ENCODE results near the gene CYP26C1. TPM values are rescaled to one million over a fixed set of nuclear protein-coding genes. Genes with fewer than 3 reads are reported as not detected.

Gene CYP26C1
- total RNA-seq, 1 donor from 2014 or later = not detected

GRCh38 chr10:93071177-93071472 lies 10.5 kb downstream of the CYP26C1 start:
- Histone ChIP-seq H3K36me3 (ENCODE audit: control insufficient read depth in 3 of 3, insufficient read depth in 3 of 3, low read length in 3 of 3) (no peaks in the 10 kb centered on the region), H3K9me3 (ENCODE audit: control insufficient read depth in 3 of 3, low read length in 3 of 3) (no peaks in the 10 kb centered on the region), H3K27ac (ENCODE audit: low read depth, low read length) (no peak overlapping the region), H3K4me1 (ENCODE audit: control insufficient read depth in 3 of 3, insufficient read depth in 3 of 3, low read length in 3 of 3) (peaks cover 28 to 43% (median 33%) of the 10 kb centered on the region in 3 donors), H3K27me3 (ENCODE audit: control insufficient read depth in 3 of 3, insufficient read depth in 3 of 3, low read length in 3 of 3) (peaks cover 86 to 93% (median 88%) of the 10 kb centered on the region in 3 donors), H3K4me3 (ENCODE audit: low read length in 3 of 3) (no peak overlapping the region), H3K9ac (ENCODE audit: low read depth in 1 of 3, low read length in 3 of 3) (no peak overlapping the region)

GRCh38 chr10:93071674-93072224 lies 11.2 kb downstream of the CYP26C1 start:
- Histone ChIP-seq H3K9me3 (ENCODE audit: control insufficient read depth in 3 of 3, low read length in 3 of 3) (no peaks in the 10 kb centered on the region), H3K27me3 (ENCODE audit: control insufficient read depth in 3 of 3, insufficient read depth in 3 of 3, low read length in 3 of 3) (peaks cover 84 to 93% (median 88%) of the 10 kb centered on the region in 3 donors), H3K36me3 (ENCODE audit: control insufficient read depth in 3 of 3, insufficient read depth in 3 of 3, low read length in 3 of 3) (no peaks in the 10 kb centered on the region), H3K4me3 (ENCODE audit: low read length in 3 of 3) (peak overlapping the region; percentile 57 to 62 (median 58)), H3K4me1 (ENCODE audit: control insufficient read depth in 3 of 3, insufficient read depth in 3 of 3, low read length in 3 of 3) (peaks cover 28 to 43% (median 33%) of the 10 kb centered on the region in 3 donors), H3K9ac (ENCODE audit: low read depth in 1 of 3, low read length in 3 of 3) (peak overlapping the region in 2 of 3 donors; percentile 48 to 54), H3K27ac (ENCODE audit: low read depth, low read length) (no peak overlapping the region)

GRCh38 chr10:93072225-93072712 lies 11.7 kb downstream of the CYP26C1 start:
- H3K9me3 ChIP-seq (ENCODE audit: control insufficient read depth in 3 of 3, low read length in 3 of 3) = no peaks in the 10 kb centered on the region
- H3K36me3 ChIP-seq (ENCODE audit: control insufficient read depth in 3 of 3, insufficient read depth in 3 of 3, low read length in 3 of 3) = no peaks in the 10 kb centered on the region
- peaks cover 28 to 43% (median 33%) of the 10 kb centered on the region in 3 donors for H3K4me1 ChIP-seq (ENCODE audit: control insufficient read depth in 3 of 3, insufficient read depth in 3 of 3, low read length in 3 of 3)
- no peak overlapping the region for H3K27ac ChIP-seq (ENCODE audit: low read depth, low read length)
- H3K9ac ChIP-seq (ENCODE audit: low read depth in 1 of 3, low read length in 3 of 3) = peak overlapping the region in 2 of 3 donors; percentile 48 to 54
- H3K27me3 ChIP-seq (ENCODE audit: control insufficient read depth in 3 of 3, insufficient read depth in 3 of 3, low read length in 3 of 3) = peaks cover 79 to 92% (median 86%) of the 10 kb centered on the region in 3 donors
- H3K4me3 ChIP-seq (ENCODE audit: low read length in 3 of 3) = peak overlapping the region; percentile 57 to 62 (median 58)

- Histone ChIP-seq H3K27me3 (ENCODE audit: control insufficient read depth in 3 of 3, insufficient read depth in 3 of 3, low read length in 3 of 3) (peaks cover 74 to 89% (median 83%) of the 10 kb centered on the region in 3 donors), H3K36me3 (ENCODE audit: control insufficient read depth in 3 of 3, insufficient read depth in 3 of 3, low read length in 3 of 3) (no peaks in the 10 kb centered on the region), H3K9ac (ENCODE audit: low read depth in 1 of 3, low read length in 3 of 3) (peak overlapping the region in 1 of 3 donors; percentile 54), H3K9me3 (ENCODE audit: control insufficient read depth in 3 of 3, low read length in 3 of 3) (no peaks in the 10 kb centered on the region), H3K27ac (ENCODE audit: low read depth, low read length) (no peak overlapping the region), H3K4me1 (ENCODE audit: control insufficient read depth in 3 of 3, insufficient read depth in 3 of 3, low read length in 3 of 3) (peaks cover 28 to 43% (median 33%) of the 10 kb centered on the region in 3 donors), H3K4me3 (ENCODE audit: low read length in 3 of 3) (peak overlapping the region; percentile 57 to 62 (median 58))
Measured at GRCh38 chr10:93072713-93073538, 12.3 kb downstream of the CYP26C1 start.

- no peaks in the 10 kb centered on the region for H3K36me3 ChIP-seq (ENCODE audit: control insufficient read depth in 3 of 3, insufficient read depth in 3 of 3, low read length in 3 of 3)
- H3K27me3 ChIP-seq (ENCODE audit: control insufficient read depth in 3 of 3, insufficient read depth in 3 of 3, low read length in 3 of 3) = peaks cover 67 to 85% (median 79%) of the 10 kb centered on the region in 3 donors
Measured at GRCh38 chr10:93073539-93074146, 13.0 kb downstream of the CYP26C1 start, which contains the start of gene CYP26A1. Gene CYP26A1, plus strand, starts transcription at chr10:93073893. Its CDS starts 42 bp downstream, at chr10:93073935.

GRCh38 chr10:93074147-93074596 lies 13.6 kb downstream of the CYP26C1 start:
- H3K36me3 ChIP-seq (ENCODE audit: control insufficient read depth in 3 of 3, insufficient read depth in 3 of 3, low read length in 3 of 3) = no peaks in the 10 kb centered on the region
- H3K27ac ChIP-seq (ENCODE audit: low read depth, low read length) = no peak overlapping the region
- no peak overlapping the region for H3K9ac ChIP-seq (ENCODE audit: low read depth in 1 of 3, low read length in 3 of 3)
- peak overlapping the region; percentile 30 to 49 (median 31) for H3K4me3 ChIP-seq (ENCODE audit: low read length in 3 of 3)
- H3K4me1 ChIP-seq (ENCODE audit: control insufficient read depth in 3 of 3, insufficient read depth in 3 of 3, low read length in 3 of 3) = peaks cover 27 to 33% (median 28%) of the 10 kb centered on the region in 3 donors
- peaks cover 62 to 80% (median 75%) of the 10 kb centered on the region in 3 donors for H3K27me3 ChIP-seq (ENCODE audit: control insufficient read depth in 3 of 3, insufficient read depth in 3 of 3, low read length in 3 of 3)
- no peaks in the 10 kb centered on the region for H3K9me3 ChIP-seq (ENCODE audit: control insufficient read depth in 3 of 3, low read length in 3 of 3)

More at GRCh38 chr10:93073539-93074146, 13.0 kb downstream of the CYP26C1 start, which contains the start of gene CYP26A1:
- Histone ChIP-seq H3K4me1 (ENCODE audit: control insufficient read depth in 3 of 3, insufficient read depth in 3 of 3, low read length in 3 of 3) (peaks cover 28 to 37% (median 29%) of the 10 kb centered on the region in 3 donors), H3K9ac (ENCODE audit: low read depth in 1 of 3, low read length in 3 of 3) (no peak within 1 kb of the TSS), H3K4me3 (ENCODE audit: low read length in 3 of 3) (peak within 1 kb of the TSS; percentile 30 to 58 (median 57)), H3K27ac (ENCODE audit: low read depth, low read length) (no peak within 1 kb of the TSS), H3K9me3 (ENCODE audit: control insufficient read depth in 3 of 3, low read length in 3 of 3) (no peaks in the 10 kb centered on the region)

GRCh38 chr10:93074597-93075368 lies 14.2 kb downstream of the CYP26C1 start:
- Histone ChIP-seq H3K4me3 (ENCODE audit: low read length in 3 of 3) (peak overlapping the region in 2 of 3 donors; percentile 31 to 35), H3K9ac (ENCODE audit: low read depth in 1 of 3, low read length in 3 of 3) (no peak overlapping the region), H3K4me1 (ENCODE audit: control insufficient read depth in 3 of 3, insufficient read depth in 3 of 3, low read length in 3 of 3) (peaks cover 27 to 33% (median 28%) of the 10 kb centered on the region in 3 donors), H3K27me3 (ENCODE audit: control insufficient read depth in 3 of 3, insufficient read depth in 3 of 3, low read length in 3 of 3) (peaks cover 59 to 80% (median 79%) of the 10 kb centered on the region in 3 donors), H3K9me3 (ENCODE audit: control insufficient read depth in 3 of 3, low read length in 3 of 3) (no peaks in the 10 kb centered on the region), H3K36me3 (ENCODE audit: control insufficient read depth in 3 of 3, insufficient read depth in 3 of 3, low read length in 3 of 3) (no peaks in the 10 kb centered on the region), H3K27ac (ENCODE audit: low read depth, low read length) (no peak overlapping the region)

- Histone ChIP-seq H3K27ac (ENCODE audit: low read depth, low read length) (no peak overlapping the region), H3K4me1 (ENCODE audit: control insufficient read depth in 3 of 3, insufficient read depth in 3 of 3, low read length in 3 of 3) (peaks cover 27 to 33% (median 28%) of the 10 kb centered on the region in 3 donors), H3K36me3 (ENCODE audit: control insufficient read depth in 3 of 3, insufficient read depth in 3 of 3, low read length in 3 of 3) (no peaks in the 10 kb centered on the region), H3K4me3 (ENCODE audit: low read length in 3 of 3) (no peak overlapping the region), H3K27me3 (ENCODE audit: control insufficient read depth in 3 of 3, insufficient read depth in 3 of 3, low read length in 3 of 3) (peaks cover 57 to 79% (median 73%) of the 10 kb centered on the region in 3 donors), H3K9ac (ENCODE audit: low read depth in 1 of 3, low read length in 3 of 3) (no peak overlapping the region), H3K9me3 (ENCODE audit: control insufficient read depth in 3 of 3, low read length in 3 of 3) (no peaks in the 10 kb centered on the region)
Measured at GRCh38 chr10:93075369-93076221, 15.0 kb downstream of the CYP26C1 start.

Data from skeletal muscle tissue (tissue), 4 donors.